Measurements from ENCODE around the gene ARHGEF2.

ARHGEF2 gene

GRCh38 chr1:155964193-155964592, 14.2 kb downstream of the ARHGEF2 start:
- no peaks in the 10 kb centered on the region for H3K27me3 ChIP-seq (ENCODE audit: control insufficient read depth, insufficient read depth, low read length)
- no peak overlapping the region for H3K9ac ChIP-seq (ENCODE audit: low read length)
- no peak overlapping the region for H3K4me3 ChIP-seq (ENCODE audit: low read length)
- peaks cover 27% of the 10 kb centered on the region for H3K36me3 ChIP-seq (ENCODE audit: control insufficient read depth, insufficient read depth, low read length)
- H3K9me3 ChIP-seq (ENCODE audit: control insufficient read depth, low read length), result no peaks in the 10 kb centered on the region
- H3K4me1 ChIP-seq (ENCODE audit: control insufficient read depth, insufficient read depth, low read length), result peaks cover 33% of the 10 kb centered on the region

- H3K4me3 ChIP-seq (ENCODE audit: low read length), result no peak overlapping the region
- no peaks in the 10 kb centered on the region for H3K9me3 ChIP-seq (ENCODE audit: control insufficient read depth, low read length)
- H3K4me1 ChIP-seq (ENCODE audit: control insufficient read depth, insufficient read depth, low read length), result peaks cover 19% of the 10 kb centered on the region
- peaks cover 20% of the 10 kb centered on the region for H3K36me3 ChIP-seq (ENCODE audit: control insufficient read depth, insufficient read depth, low read length)
- H3K9ac ChIP-seq (ENCODE audit: low read length), result no peak overlapping the region
- H3K27me3 ChIP-seq (ENCODE audit: control insufficient read depth, insufficient read depth, low read length), result no peaks in the 10 kb centered on the region
Observed at GRCh38 chr1:155962599-155963211, 15.6 kb downstream of the ARHGEF2 start.

- Histone ChIP-seq H3K4me3 (ENCODE audit: low read length) (no peak overlapping the region), H3K27me3 (ENCODE audit: control insufficient read depth, insufficient read depth, low read length) (no peaks in the 10 kb centered on the region), H3K9me3 (ENCODE audit: control insufficient read depth, low read length) (no peaks in the 10 kb centered on the region), H3K9ac (ENCODE audit: low read length) (no peak overlapping the region), H3K36me3 (ENCODE audit: control insufficient read depth, insufficient read depth, low read length) (peaks cover 20% of the 10 kb centered on the region), H3K4me1 (ENCODE audit: control insufficient read depth, insufficient read depth, low read length) (peaks cover 13% of the 10 kb centered on the region)
Observed at GRCh38 chr1:155961937-155962336, 16.4 kb downstream of the ARHGEF2 start.

- H3K4me1 ChIP-seq (ENCODE audit: control insufficient read depth, insufficient read depth, low read length), result peaks cover 10% of the 10 kb centered on the region
- no peaks in the 10 kb centered on the region for H3K27me3 ChIP-seq (ENCODE audit: control insufficient read depth, insufficient read depth, low read length)
- peaks cover 22% of the 10 kb centered on the region for H3K36me3 ChIP-seq (ENCODE audit: control insufficient read depth, insufficient read depth, low read length)
- H3K9me3 ChIP-seq (ENCODE audit: control insufficient read depth, low read length), result no peaks in the 10 kb centered on the region
- H3K9ac ChIP-seq (ENCODE audit: low read length), result no peak overlapping the region
- H3K4me3 ChIP-seq (ENCODE audit: low read length), result no peak overlapping the region
Observed at GRCh38 chr1:155960081-155960745, 18.1 kb downstream of the ARHGEF2 start.

GRCh38 chr1:155957411-155957915, 20.9 kb downstream of the ARHGEF2 start:
- Histone ChIP-seq H3K9ac (ENCODE audit: low read length) (no peak overlapping the region), H3K27me3 (ENCODE audit: control insufficient read depth, insufficient read depth, low read length) (no peaks in the 10 kb centered on the region), H3K36me3 (ENCODE audit: control insufficient read depth, insufficient read depth, low read length) (peaks cover 21% of the 10 kb centered on the region), H3K4me3 (ENCODE audit: low read length) (no peak overlapping the region), H3K9me3 (ENCODE audit: control insufficient read depth, low read length) (no peaks in the 10 kb centered on the region), H3K4me1 (ENCODE audit: control insufficient read depth, insufficient read depth, low read length) (peaks cover 4% of the 10 kb centered on the region)

GRCh38 chr1:155954645-155955044, 23.7 kb downstream of the ARHGEF2 start:
- H3K9ac ChIP-seq (ENCODE audit: low read length), result no peak overlapping the region
- no peaks in the 10 kb centered on the region for H3K27me3 ChIP-seq (ENCODE audit: control insufficient read depth, insufficient read depth, low read length)
- peaks cover 22% of the 10 kb centered on the region for H3K36me3 ChIP-seq (ENCODE audit: control insufficient read depth, insufficient read depth, low read length)
- no peaks in the 10 kb centered on the region for H3K9me3 ChIP-seq (ENCODE audit: control insufficient read depth, low read length)
- no peaks in the 10 kb centered on the region for H3K4me1 ChIP-seq (ENCODE audit: control insufficient read depth, insufficient read depth, low read length)
- no peak overlapping the region for H3K4me3 ChIP-seq (ENCODE audit: low read length)

GRCh38 chr1:155952505-155952890, 25.8 kb downstream of the ARHGEF2 start:
- H3K4me1 ChIP-seq (ENCODE audit: control insufficient read depth, insufficient read depth, low read length), result no peaks in the 10 kb centered on the region
- no peak overlapping the region for H3K9ac ChIP-seq (ENCODE audit: low read length)
- peaks cover 22% of the 10 kb centered on the region for H3K36me3 ChIP-seq (ENCODE audit: control insufficient read depth, insufficient read depth, low read length)

GRCh38 chr1:155951753-155952504, 26.4 kb downstream of the ARHGEF2 start:
- H3K9ac ChIP-seq (ENCODE audit: low read length), result no peak overlapping the region
- H3K4me3 ChIP-seq (ENCODE audit: low read length), result no peak overlapping the region
- no peaks in the 10 kb centered on the region for H3K27me3 ChIP-seq (ENCODE audit: control insufficient read depth, insufficient read depth, low read length)
- no peaks in the 10 kb centered on the region for H3K9me3 ChIP-seq (ENCODE audit: control insufficient read depth, low read length)
- peaks cover 22% of the 10 kb centered on the region for H3K36me3 ChIP-seq (ENCODE audit: control insufficient read depth, insufficient read depth, low read length)
- no peaks in the 10 kb centered on the region for H3K4me1 ChIP-seq (ENCODE audit: control insufficient read depth, insufficient read depth, low read length)

More at GRCh38 chr1:155952505-155952890, 25.8 kb downstream of the ARHGEF2 start:
- Histone ChIP-seq H3K4me3 (ENCODE audit: low read length) (no peak overlapping the region), H3K27me3 (ENCODE audit: control insufficient read depth, insufficient read depth, low read length) (no peaks in the 10 kb centered on the region), H3K9me3 (ENCODE audit: control insufficient read depth, low read length) (no peaks in the 10 kb centered on the region)

GRCh38 chr1:155950829-155951228, 27.5 kb downstream of the ARHGEF2 start:
- Histone ChIP-seq H3K9ac (ENCODE audit: low read length) (no peak overlapping the region), H3K36me3 (ENCODE audit: control insufficient read depth, insufficient read depth, low read length) (peaks cover 22% of the 10 kb centered on the region), H3K4me1 (ENCODE audit: control insufficient read depth, insufficient read depth, low read length) (no peaks in the 10 kb centered on the region), H3K4me3 (ENCODE audit: low read length) (no peak overlapping the region), H3K9me3 (ENCODE audit: control insufficient read depth, low read length) (no peaks in the 10 kb centered on the region), H3K27me3 (ENCODE audit: control insufficient read depth, insufficient read depth, low read length) (no peaks in the 10 kb centered on the region)

GRCh38 chr1:155947741-155948140, 30.6 kb downstream of the ARHGEF2 start:
- Histone ChIP-seq H3K9me3 (ENCODE audit: control insufficient read depth, low read length) (no peaks in the 10 kb centered on the region), H3K9ac (ENCODE audit: low read length) (no peak overlapping the region), H3K36me3 (ENCODE audit: control insufficient read depth, insufficient read depth, low read length) (peaks cover 12% of the 10 kb centered on the region), H3K27me3 (ENCODE audit: control insufficient read depth, insufficient read depth, low read length) (no peaks in the 10 kb centered on the region), H3K4me1 (ENCODE audit: control insufficient read depth, insufficient read depth, low read length) (peaks cover 16% of the 10 kb centered on the region), H3K4me3 (ENCODE audit: low read length) (no peak overlapping the region)

GRCh38 chr1:155947292-155947691, 31.1 kb downstream of the ARHGEF2 start:
- Histone ChIP-seq H3K36me3 (ENCODE audit: control insufficient read depth, insufficient read depth, low read length) (peaks cover 10% of the 10 kb centered on the region), H3K9ac (ENCODE audit: low read length) (no peak overlapping the region), H3K4me3 (ENCODE audit: low read length) (no peak overlapping the region), H3K27me3 (ENCODE audit: control insufficient read depth, insufficient read depth, low read length) (no peaks in the 10 kb centered on the region), H3K9me3 (ENCODE audit: control insufficient read depth, low read length) (no peaks in the 10 kb centered on the region), H3K4me1 (ENCODE audit: control insufficient read depth, insufficient read depth, low read length) (peaks cover 21% of the 10 kb centered on the region)

- Histone ChIP-seq H3K9ac (ENCODE audit: low read length) (no peak overlapping the region), H3K9me3 (ENCODE audit: control insufficient read depth, low read length) (no peaks in the 10 kb centered on the region), H3K4me3 (ENCODE audit: low read length) (no peak overlapping the region), H3K36me3 (ENCODE audit: control insufficient read depth, insufficient read depth, low read length) (peaks cover 4% of the 10 kb centered on the region), H3K27me3 (ENCODE audit: control insufficient read depth, insufficient read depth, low read length) (no peaks in the 10 kb centered on the region), H3K4me1 (ENCODE audit: control insufficient read depth, insufficient read depth, low read length) (peaks cover 26% of the 10 kb centered on the region)
Observed at GRCh38 chr1:155946633-155947219, 31.6 kb downstream of the ARHGEF2 start.

Data from mucosa of stomach (tissue), 1 donor.